Small intestine (tissue), 7 donors: ENCODE data around the gene ZNF280D. TPM values are rescaled to one million over a fixed set of nuclear protein-coding genes. Genes with fewer than 3 reads are reported as not detected.

Experiments used
- DNase-seq, 2 donors: peaks; one replicate each; pipeline versions ENCODE4 v3.0.0 to v3.0.0-alpha.2; 2013
- FAIRE-seq: peaks from 2 replicates; lab custom pipeline; 2012; peaks lifted over from hg19 to GRCh38; lab: Jason Lieb, UNC
- H3K27ac ChIP-seq, 3 donors: one replicate each; pipeline ENCODE4 v1.5.1; 2013; ENCODE audit warnings: low read length in 2 of 3, mild to moderate bottlenecking in 2 of 3, control low read depth in 1 of 3, inconsistent platforms in 1 of 3, low read depth in 1 of 3, moderate library complexity in 1 of 3
- H3K27me3 ChIP-seq, 3 donors: one replicate each; pipeline ENCODE4 v1.6.1; 2013; ENCODE audit warnings: low read length in 3 of 3, inconsistent platforms in 1 of 3; ENCODE audit not compliant: control insufficient read depth in 3 of 3, insufficient read depth in 3 of 3
- H3K36me3 ChIP-seq, 3 donors: one replicate each; pipeline ENCODE4 v1.6.1; 2013; ENCODE audit warnings: low read length in 3 of 3, inconsistent platforms in 1 of 3, low read depth in 1 of 3, mild to moderate bottlenecking in 1 of 3, moderate library complexity in 1 of 3; ENCODE audit not compliant: control insufficient read depth in 3 of 3, insufficient read depth in 2 of 3
- H3K4me1 ChIP-seq, 3 donors: one replicate each; pipeline ENCODE4 v1.6.1; 2013; ENCODE audit warnings: low read length in 2 of 3, inconsistent platforms in 1 of 3, low read depth in 1 of 3, mild to moderate bottlenecking in 1 of 3, moderate library complexity in 1 of 3; ENCODE audit not compliant: control insufficient read depth in 3 of 3, insufficient read depth in 2 of 3
- H3K4me3 ChIP-seq, 3 donors: one replicate each; pipeline ENCODE4 v1.5.1; 2013; ENCODE audit warnings: low read length in 3 of 3, control low read depth in 1 of 3, inconsistent platforms in 1 of 3, low read depth in 1 of 3, mild to moderate bottlenecking in 1 of 3, moderate library complexity in 1 of 3
- H3K9me3 ChIP-seq, 2 donors: one replicate each; pipeline ENCODE4 v1.6.1; 2013; ENCODE audit warnings: low read depth in 1 of 2, low read length in 1 of 2; ENCODE audit not compliant: control insufficient read depth in 2 of 2, insufficient read depth in 1 of 2
- WGBS, 3 donors: extraction: QIAGEN DNeasy Blood & Tissue Kit; methylation state at CpG; one replicate each; pipeline ENCODE4 v1.1.7; 2013; 5-methylcytosine and 5-hydroxymethylcytosine counted together
- polyA plus RNA-seq, 4 donors: library from polyadenylated mRNA; stranded (reverse) in 3 of 4; unstranded in 1 of 4; fragments of 200-250 nt in 3 of 4; fragments of 120-200 nt in 1 of 4; gene quantifications; one replicate each; pipeline versions ENCODE4 v1.2.1 to v1.2.3, GENCODE V29; 2013
- donor health status: healthy with polysubstance abuse.
- donor health status: control.
- donor health status: control.
- donor health status: Bipolar disorder and iron deficiency.
- donor health status: healthy.

ZNF280D gene
- polyA plus RNA-seq, 4 donors, result 6.8 to 44.4 (median 11.0) TPM

DNA sequence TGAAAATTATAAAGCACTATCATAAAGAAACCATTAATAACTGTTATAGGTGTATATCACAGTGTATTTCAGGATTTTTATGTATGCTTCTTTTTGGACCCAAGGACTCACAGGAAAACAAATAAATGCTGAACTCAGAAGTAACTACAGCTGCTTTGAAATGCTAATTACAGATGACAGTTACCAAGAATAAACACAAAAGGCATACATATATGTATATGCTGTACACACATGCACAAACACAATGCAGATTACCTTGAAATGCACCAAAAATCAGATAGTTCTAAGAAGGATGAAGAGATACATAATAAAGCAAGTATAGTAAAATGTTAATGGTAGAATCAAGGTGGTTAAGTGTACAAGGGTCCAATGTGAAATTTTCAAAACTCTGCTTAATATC lies 52.2 kb downstream of the ZNF280D start:
- no peak for DNase-seq
- Histone ChIP-seq H3K36me3 (peaks cover 0 to 9% (median 0%) of the 10 kb centered on the region in 3 donors), H3K27me3 (no peaks in the 10 kb centered on the region), H3K4me3 (no peak overlapping the region), H3K27ac (no peak overlapping the region), H3K9me3 (no peaks in the 10 kb centered on the region), H3K4me1 (no peaks in the 10 kb centered on the region)
- FAIRE-seq, result no peak

- no peak overlapping the region for H3K4me3 ChIP-seq
- DNase-seq (no peak), FAIRE-seq (no peak)
- H3K27me3 ChIP-seq, result no peaks in the 10 kb centered on the region
- no peak overlapping the region for H3K27ac ChIP-seq
- peaks cover 0 to 8% (median 0%) of the 10 kb centered on the region in 3 donors for H3K36me3 ChIP-seq
- no peaks in the 10 kb centered on the region for H3K4me1 ChIP-seq
- H3K9me3 ChIP-seq, result no peaks in the 10 kb centered on the region
Observed at GRCh38 chr15:56679225-56679624, 54.1 kb downstream of the ZNF280D start.

DNA sequence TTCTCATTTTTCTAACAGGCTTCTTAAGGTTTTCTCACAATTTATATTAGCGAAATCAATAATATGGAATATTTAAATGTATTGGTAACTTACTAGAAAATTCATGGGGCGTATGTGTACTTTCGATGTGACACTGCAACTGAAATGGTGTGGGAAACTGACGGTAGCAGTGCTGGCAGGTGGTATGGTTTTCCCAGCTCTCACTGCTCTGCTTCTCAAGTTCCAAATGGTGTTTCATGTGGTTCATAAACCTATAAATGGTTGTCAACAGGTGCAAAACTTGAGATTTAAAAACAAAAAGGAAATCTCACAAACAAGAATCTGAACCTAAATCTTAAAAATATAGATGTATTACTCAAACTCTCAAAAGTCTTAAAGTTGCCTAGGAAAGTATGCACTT lies 54.7 kb downstream of the ZNF280D start:
- DNase-seq (no peak), FAIRE-seq (no peak)
- H3K9me3 ChIP-seq, result no peaks in the 10 kb centered on the region
- no peaks in the 10 kb centered on the region for H3K27me3 ChIP-seq
- H3K36me3 ChIP-seq, result peaks cover 0 to 8% (median 0%) of the 10 kb centered on the region in 3 donors
- H3K27ac ChIP-seq, result no peak overlapping the region
- H3K4me1 ChIP-seq, result no peaks in the 10 kb centered on the region
- H3K4me3 ChIP-seq, result no peak overlapping the region
- 92 to 97% (median 94%) methylated on average over 4 of the region's 4 CpGs for WGBS, 3 donors

DNA sequence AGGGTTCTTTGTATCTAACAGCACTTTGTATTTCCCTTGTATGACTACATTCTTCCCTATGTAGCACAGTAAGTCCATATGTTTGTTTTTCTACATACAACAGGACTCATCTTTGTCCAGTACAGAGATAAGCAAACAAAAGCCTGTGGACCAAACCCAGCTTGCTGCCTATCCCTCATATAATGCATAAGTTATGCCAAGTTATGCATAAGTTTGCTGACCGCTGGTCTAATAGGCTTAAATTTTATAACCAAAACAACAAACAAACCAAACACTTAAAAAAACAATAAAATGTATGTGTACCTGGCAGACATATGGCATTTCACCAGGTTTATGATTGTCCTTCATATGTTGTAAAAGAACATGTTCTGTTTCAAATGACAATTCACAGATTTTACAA lies 56.0 kb downstream of the ZNF280D start:
- Histone ChIP-seq H3K4me3 (no peak overlapping the region), H3K27ac (no peak overlapping the region), H3K27me3 (no peaks in the 10 kb centered on the region), H3K36me3 (peaks cover 0 to 8% (median 0%) of the 10 kb centered on the region in 3 donors), H3K4me1 (no peaks in the 10 kb centered on the region), H3K9me3 (no peaks in the 10 kb centered on the region)
- DNase-seq (no peak), FAIRE-seq (no peak)
- 95 to 100% (median 97%) methylated on average over 1 of the region's 1 CpG for WGBS, 3 donors

DNA sequence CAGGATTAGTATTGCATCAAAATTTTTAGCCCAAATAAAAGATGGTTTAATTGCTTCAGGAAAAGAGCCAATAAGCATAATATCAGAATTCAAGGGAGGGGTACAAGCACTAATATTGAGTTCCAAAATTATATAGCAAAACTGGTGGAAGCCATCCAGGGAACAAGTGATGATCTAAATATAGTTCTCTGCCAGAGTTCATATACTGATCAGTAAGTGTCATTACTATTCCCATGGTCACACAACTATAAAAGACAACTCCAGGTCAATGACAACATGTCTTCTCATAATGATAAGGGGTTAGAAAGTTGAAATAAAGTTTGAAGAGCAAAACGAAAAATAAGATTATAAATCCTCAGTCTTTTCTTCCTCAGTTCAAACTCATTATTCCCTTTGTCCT lies 57.4 kb downstream of the ZNF280D start:
- peaks cover 0 to 8% (median 0%) of the 10 kb centered on the region in 3 donors for H3K36me3 ChIP-seq
- DNase-seq (no peak), FAIRE-seq (no peak)
- H3K27ac ChIP-seq, result no peak overlapping the region
- H3K4me3 ChIP-seq, result no peak overlapping the region
- H3K4me1 ChIP-seq, result no peaks in the 10 kb centered on the region
- no peaks in the 10 kb centered on the region for H3K27me3 ChIP-seq
- H3K9me3 ChIP-seq, result no peaks in the 10 kb centered on the region
- 72 to 93% (median 89%) methylated on average over 1 of the region's 1 CpG for WGBS, 3 donors

GRCh38 chr15:56674857-56675256 lies 58.5 kb downstream of the ZNF280D start:
- DNase-seq (peak; percentile 1 to 50), FAIRE-seq (no peak)
- Histone ChIP-seq H3K4me1 (no peaks in the 10 kb centered on the region), H3K9me3 (no peaks in the 10 kb centered on the region), H3K27ac (no peak overlapping the region), H3K27me3 (no peaks in the 10 kb centered on the region), H3K36me3 (peaks cover 0 to 6% (median 0%) of the 10 kb centered on the region in 3 donors), H3K4me3 (no peak overlapping the region)

DNA sequence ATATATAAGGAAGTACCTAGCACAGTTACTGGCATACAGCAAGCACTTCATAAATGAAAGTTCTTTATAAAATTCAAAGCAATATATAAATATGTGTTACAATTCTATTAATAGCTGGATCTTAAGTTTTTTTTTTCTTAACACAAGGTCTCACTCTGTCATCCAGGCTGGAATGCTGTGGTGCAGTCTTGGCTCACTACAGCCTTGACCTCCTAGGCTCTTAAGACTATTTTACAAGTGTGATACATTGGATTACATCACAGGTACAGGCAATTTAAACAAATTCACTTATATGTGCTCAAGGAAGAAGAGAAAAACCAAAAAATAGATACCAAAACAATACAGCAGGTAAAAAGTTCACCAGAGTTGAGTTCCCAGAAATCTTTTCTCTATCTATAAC lies 60.6 kb downstream of the ZNF280D start:
- H3K9me3 ChIP-seq, result no peaks in the 10 kb centered on the region
- peaks cover 0 to 3% (median 0%) of the 10 kb centered on the region in 3 donors for H3K36me3 ChIP-seq
- H3K27ac ChIP-seq, result no peak overlapping the region
- no peak overlapping the region for H3K4me3 ChIP-seq
- H3K4me1 ChIP-seq, result no peaks in the 10 kb centered on the region
- no peaks in the 10 kb centered on the region for H3K27me3 ChIP-seq
- DNase-seq, result no peak
- FAIRE-seq, result no peak

GRCh38 chr15:56667517-56667916 lies 65.8 kb downstream of the ZNF280D start:
- 9 to 47% (median 40%) methylated on average over 1 of the region's 1 CpG for WGBS, 3 donors
- H3K4me1 ChIP-seq, result no peaks in the 10 kb centered on the region
- no peaks in the 10 kb centered on the region for H3K27me3 ChIP-seq
- no peaks in the 10 kb centered on the region for H3K9me3 ChIP-seq
- H3K36me3 ChIP-seq, result peaks cover 2 to 14% (median 13%) of the 10 kb centered on the region in 3 donors
- H3K27ac ChIP-seq, result no peak overlapping the region
- FAIRE-seq (no peak), DNase-seq (peak; percentile 11 to 33)
- H3K4me3 ChIP-seq, result no peak overlapping the region

DNA sequence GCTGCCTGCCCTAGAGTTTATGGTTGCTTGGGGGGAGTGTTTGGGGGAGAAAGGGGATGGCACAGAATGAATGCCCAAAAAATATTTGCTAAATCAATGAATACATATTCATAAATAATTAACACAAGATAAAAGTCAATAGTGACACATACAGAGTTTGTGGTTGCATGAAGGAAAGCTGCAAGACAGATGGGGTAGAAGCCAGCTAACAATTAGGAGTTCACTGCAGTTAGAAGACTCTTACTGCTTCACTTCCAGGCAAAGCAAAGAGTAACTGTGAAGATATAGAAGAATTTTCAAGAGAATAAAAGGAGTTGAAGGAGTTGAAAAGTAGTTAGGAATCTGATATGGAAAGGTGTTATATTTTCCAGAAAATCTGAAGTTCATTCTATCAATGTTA lies 72.4 kb downstream of the ZNF280D start:
- no peak overlapping the region for H3K27ac ChIP-seq
- peaks cover 2 to 13% (median 13%) of the 10 kb centered on the region in 3 donors for H3K36me3 ChIP-seq
- H3K4me1 ChIP-seq, result no peaks in the 10 kb centered on the region
- no peaks in the 10 kb centered on the region for H3K9me3 ChIP-seq
- no peaks in the 10 kb centered on the region for H3K27me3 ChIP-seq
- no peak overlapping the region for H3K4me3 ChIP-seq
- no peak for FAIRE-seq
- DNase-seq, result no peak
